ENCODE results near the gene RBBP4.
"Not testable (repeated sequence)": the region's sequence is repeated elsewhere in the genome, so short reads cannot be mapped to it uniquely, and the experiment has no call there.

Gene RBBP4

DNA sequence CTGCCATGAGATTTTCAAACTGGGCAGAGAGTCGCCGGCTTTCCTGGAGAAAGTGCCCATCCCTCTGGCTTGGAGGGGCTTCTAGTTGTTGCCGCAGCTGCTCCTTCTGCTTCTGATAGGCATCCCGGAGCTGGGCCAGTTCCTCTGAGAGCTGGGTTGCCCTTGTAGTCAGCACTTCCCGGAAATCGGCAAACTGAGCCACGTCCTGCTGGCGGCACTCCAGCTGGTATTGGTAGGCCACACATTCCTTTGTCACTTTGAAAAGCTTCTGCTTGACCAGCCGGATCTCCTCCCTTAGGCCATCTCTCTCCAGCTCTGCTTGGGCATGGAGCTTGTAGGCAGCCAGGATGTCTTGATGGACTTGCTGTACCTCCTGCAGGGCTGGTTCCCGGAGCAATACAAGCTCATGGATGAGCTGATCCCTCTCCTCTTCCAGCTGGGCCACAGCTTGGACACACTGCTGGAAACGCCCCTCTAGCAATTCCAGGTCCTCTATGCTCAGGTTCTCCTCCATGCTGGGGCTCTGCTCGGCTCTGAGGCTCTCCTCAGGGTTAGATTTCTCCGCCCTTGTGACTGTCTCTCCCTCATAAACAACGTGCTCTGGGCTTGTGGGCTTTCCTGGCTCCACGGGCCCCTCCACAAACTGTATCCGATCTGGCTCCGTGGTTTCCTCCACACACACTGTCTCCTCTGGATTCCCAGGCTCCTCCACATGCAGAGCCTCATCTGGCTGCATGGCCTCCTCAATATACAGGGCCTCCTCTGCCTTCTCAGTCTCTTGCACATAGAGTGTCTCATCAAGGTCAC lies 44.3 kb downstream of the RBBP4 start:
- no peak for DNase-seq

DNA sequence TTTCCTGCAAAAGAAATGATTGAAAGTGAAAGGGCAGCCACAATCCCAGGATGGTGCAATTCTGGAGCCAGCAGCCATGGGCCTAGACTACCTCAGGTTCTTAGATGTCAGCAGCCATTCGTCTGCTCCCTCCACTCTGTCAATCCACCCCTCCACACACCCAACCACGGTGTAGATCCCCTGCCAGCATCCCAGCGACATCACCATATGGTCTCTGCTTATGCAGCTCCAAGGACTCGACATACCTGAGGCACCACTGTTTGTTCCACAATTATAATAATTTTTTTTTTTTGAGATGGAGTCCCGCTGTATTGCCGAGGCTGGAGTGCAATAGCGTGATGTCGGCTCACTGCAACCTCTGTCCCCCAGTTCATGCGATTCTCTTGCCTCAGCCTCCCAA lies 45.0 kb downstream of the RBBP4 start:
- no peak for DNase-seq

- not testable (repeated sequence) for DNase-seq
Observed at GRCh38 chr1:32696996-32697395, 46.0 kb downstream of the RBBP4 start.

GRCh38 chr1:32701421-32701911 lies 50.5 kb downstream of the RBBP4 start:
- no peak for DNase-seq

DNA sequence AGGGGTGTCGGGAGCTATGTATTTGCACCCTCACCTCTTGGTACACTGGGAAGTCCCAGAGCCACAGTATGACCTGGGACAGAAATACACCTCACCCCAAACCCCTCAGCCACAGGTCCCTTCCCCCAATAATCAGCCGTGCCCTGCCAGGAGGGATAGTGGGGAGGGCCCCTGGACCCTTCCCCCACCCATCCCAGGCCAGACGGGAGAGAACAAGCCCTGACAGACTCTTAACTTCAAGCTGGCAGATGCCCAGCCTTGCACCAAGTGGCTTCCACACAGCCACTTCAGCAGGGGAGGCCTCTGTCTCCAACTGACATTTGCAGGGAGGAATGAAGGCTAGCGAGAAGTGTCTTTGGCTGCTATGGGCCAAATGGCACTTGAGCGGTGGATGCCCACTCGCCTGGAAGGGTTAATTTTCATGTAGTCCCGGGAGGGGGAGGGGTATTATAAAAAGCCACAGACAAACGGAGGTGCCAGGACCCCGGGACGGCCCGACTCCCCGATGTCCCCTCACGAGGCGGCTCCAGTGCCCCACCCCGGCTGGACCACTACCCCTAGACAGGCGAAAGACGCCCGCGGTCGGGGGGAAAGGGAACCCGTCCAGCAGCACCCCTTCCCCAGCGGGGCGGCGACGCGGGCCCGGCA lies 51.1 kb downstream of the RBBP4 start:
- no peak for DNase-seq

GRCh38 chr1:32702599-32703478 lies 51.8 kb downstream of the RBBP4 start, which contains the start of gene SYNC:
Gene SYNC (minus strand): TSS chr1:32702770. CDS start chr1:32702660, 110 bp downstream.
- DNase-seq: no peak

- no peak for DNase-seq
Observed at GRCh38 chr1:32703479-32704291, 52.7 kb downstream of the RBBP4 start.

- no peak for DNase-seq
Observed at GRCh38 chr1:32705516-32705915, 54.5 kb downstream of the RBBP4 start.

DNA sequence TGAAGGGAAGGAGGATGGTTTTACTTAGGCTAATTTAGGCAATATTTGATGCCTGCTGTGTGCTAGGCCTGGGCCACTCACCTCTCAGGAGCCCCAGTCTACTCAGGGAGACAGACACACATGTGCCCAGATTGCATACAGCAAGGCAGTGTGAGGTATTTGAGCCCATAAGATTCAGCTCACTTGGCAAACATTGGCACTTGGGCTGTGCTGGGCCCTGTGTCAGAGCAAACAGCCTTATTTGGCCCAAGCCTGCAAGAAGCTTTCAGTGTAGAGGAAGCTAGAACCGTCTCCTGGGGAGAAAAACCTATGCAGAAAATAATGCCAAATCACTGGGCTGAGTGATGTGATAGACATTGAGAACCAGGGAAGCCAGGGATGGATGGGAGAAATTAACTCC lies 55.5 kb downstream of the RBBP4 start:
- no peak for DNase-seq

DNA sequence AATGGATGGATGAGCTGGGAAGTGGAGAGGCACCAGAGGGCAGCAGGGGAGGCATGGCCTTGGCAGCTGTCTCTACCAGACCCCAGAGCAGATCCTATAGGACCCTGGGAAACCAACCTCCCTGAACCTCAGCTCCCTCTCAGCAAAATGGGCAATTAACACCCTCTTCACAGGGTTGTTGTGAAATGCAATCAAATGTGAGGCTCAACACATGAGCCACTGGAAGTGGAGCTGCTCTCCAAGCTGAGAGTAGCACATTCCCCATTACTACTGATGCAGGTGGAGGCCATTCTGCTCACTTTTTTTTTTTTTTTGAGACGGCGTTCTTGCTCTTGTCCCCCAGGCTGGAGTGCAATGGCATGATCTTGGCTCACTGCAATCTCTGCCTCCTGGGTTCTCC lies 58.1 kb downstream of the RBBP4 start:
- no peak for DNase-seq

- DNase-seq: no peak
Observed at GRCh38 chr1:32709476-32709875, 58.5 kb downstream of the RBBP4 start.

DNA sequence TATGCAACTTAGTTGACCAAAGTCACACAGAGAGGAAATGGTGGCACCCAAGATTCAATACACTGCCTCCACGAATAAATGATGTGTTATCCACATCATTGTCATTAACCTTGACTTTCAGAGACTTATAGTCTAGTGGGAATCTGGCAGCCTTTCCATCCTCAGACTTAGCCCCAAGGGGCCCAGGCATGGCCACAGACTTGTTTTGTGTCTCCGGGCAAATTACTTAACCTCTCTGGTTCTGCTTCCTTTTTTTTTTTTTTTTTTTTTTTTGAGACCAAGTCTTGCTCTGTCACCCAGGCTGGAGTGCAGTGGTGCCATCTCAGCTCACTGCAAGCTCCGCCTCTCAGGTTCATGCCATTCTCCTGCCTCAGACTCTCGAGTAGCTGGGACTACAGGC lies 60.2 kb downstream of the RBBP4 start:
- DNase-seq: not testable (repeated sequence)

- DNase-seq: no peak
Observed at GRCh38 chr1:32713081-32713480, 62.1 kb downstream of the RBBP4 start.

DNA sequence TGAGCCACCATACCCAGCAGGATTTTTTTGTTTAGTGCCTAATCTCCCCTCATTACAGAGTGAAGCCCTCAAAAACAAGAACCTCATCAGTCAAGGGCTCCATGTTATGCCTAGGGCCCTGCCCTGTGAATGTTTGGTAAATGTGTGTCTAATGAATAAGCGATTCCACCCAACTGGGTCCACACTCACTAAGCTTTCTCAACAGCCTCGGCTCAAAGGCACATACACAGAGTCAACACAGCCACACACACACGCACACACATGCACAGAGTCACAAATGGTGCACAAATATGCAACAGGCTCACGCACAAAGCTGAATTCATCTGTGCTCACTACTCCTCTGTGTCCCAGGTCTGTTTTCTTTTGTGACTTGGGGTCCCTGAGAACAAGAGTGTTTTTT lies 63.3 kb downstream of the RBBP4 start:
- DNase-seq: no peak

- DNase-seq: no peak
Observed at GRCh38 chr1:32715901-32716311, 64.9 kb downstream of the RBBP4 start.

GRCh38 chr1:32716312-32717148 lies 65.5 kb downstream of the RBBP4 start:
- no peak for DNase-seq

DNA sequence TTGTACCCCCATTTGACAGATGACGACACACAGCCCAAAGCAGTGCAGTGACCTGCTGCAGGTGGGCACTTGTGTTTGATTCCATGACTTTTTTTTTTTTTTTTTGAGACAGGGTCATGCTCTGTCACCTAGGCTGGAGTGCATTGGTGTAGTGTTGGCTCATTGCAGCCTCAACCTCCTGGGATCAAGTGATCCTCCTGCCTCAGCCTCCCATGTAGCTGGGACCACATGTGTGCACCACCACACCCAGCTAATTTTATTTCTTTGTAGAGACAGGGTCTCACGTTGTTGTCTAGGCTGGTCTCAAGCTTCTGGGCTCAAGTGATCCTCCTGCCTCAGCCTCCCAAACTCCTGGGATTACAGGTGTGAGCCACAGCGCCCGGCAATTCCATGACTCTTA lies 66.5 kb downstream of the RBBP4 start:
- no peak for DNase-seq

- DNase-seq: no peak
Observed at GRCh38 chr1:32718036-32718435, 67.0 kb downstream of the RBBP4 start.

DNA sequence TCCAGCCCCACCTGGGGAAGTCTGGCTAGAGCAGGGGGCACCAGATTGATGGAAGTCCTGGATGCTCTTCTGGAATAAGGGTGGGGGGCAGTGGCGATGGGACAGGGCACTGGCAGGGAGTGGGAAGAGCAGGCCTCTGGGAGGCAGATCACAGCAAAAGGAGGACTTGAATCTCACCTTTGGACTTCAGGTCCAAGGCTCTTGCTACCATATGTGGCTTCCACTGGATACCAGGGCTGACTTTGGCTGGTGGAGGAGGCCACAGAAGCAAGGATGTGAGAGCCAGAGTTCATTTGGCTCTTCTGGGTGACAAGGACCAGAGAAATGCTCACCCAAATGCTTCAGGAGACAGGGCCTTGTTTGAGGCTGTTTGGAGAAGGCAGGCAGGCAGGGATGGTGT lies 67.5 kb downstream of the RBBP4 start:
- DNase-seq: no peak

- DNase-seq: no peak
Observed at GRCh38 chr1:32719681-32720275, 68.8 kb downstream of the RBBP4 start.
